ENCODE results near the gene AUTS2. TPM values are rescaled to one million over a fixed set of nuclear protein-coding genes. Genes with fewer than 3 reads are reported as not detected.

The AUTS2 gene
- total and polyA plus RNA-seq, 2 donors (not counting 1 experiment from before 2014, with no cell fraction given) = 0.60 to 9.1 TPM

DNA sequence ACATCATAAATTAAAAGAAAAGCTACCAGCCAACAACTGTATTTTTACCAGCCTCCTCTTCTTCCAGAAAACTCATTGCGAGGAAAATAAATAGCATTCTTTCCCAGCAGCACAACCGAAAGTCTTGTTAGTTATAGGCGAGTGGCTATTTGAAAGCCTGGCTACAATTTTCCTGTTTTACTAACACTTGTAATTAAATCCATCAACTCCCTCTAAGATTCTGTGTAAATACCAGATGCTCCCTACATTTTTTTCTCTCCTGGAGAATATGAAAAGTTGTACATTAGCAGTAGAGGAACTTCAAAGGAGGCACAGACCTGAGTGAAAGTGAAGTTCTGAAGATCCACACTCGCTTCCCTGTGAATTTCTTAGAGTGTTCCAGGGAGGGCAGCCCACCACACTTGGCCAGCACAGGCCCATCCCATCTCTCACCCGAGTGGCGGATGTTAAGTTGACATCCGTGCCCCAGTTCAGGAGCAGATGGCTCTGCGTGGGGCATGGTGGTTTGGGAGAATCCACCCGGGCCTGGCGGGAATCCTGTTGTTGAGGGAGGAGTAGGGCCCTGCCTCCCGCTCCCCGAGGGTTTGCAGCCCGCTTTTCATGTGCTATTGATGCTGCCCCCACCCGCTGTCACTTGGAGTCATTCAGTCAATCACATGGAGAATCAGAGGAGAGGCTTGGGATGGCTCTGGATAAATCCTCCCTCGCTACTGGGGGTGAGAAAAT lies 1082.6 kb downstream of the AUTS2 start:
- H3K4me3 ChIP-seq (replicated peaks in 1 of 4; ENCODE audit: control extremely low read depth in 1 of 4, insufficient read depth in 1 of 4, low read depth in 3 of 4, low read length in 4 of 4) = no peak overlapping the region
- H3K27ac ChIP-seq (ENCODE audit: insufficient read depth, low read length) = no peak overlapping the region
- H3K36me3 ChIP-seq (ENCODE audit: control insufficient read depth, insufficient read depth, low read length) = no peaks in the 10 kb centered on the region
- no peak overlapping the region for H3K4me2 ChIP-seq (ENCODE audit: extremely low read depth, insufficient read depth, low read length)
- H3K79me2 ChIP-seq (ENCODE audit: control insufficient read depth, insufficient read depth, low read length) = no peaks in the 10 kb centered on the region
- no peak overlapping the region for H3K9ac ChIP-seq (ENCODE audit: insufficient read depth, low read length)
- no peak for TF ChIP-seq EZH2 (IDR thresholded peaks at IDR 0.05; ENCODE audit: low read length, missing control alignments)
- TF ChIP-seq, protein P1, sequence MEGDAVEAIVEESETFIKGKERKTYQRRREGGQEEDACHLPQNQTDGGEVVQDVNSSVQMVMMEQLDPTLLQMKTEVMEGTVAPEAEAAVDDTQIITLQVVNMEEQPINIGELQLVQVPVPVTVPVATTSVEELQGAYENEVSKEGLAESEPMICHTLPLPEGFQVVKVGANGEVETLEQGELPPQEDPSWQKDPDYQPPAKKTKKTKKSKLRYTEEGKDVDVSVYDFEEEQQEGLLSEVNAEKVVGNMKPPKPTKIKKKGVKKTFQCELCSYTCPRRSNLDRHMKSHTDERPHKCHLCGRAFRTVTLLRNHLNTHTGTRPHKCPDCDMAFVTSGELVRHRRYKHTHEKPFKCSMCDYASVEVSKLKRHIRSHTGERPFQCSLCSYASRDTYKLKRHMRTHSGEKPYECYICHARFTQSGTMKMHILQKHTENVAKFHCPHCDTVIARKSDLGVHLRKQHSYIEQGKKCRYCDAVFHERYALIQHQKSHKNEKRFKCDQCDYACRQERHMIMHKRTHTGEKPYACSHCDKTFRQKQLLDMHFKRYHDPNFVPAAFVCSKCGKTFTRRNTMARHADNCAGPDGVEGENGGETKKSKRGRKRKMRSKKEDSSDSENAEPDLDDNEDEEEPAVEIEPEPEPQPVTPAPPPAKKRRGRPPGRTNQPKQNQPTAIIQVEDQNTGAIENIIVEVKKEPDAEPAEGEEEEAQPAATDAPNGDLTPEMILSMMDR (conservative IDR thresholded peaks at IDR 0.05 in 1 of 2, IDR thresholded peaks at IDR 0.05 in 1 of 2; ENCODE audit: low read depth in 1 of 2, low read length in 2 of 2) = no peak
- no peaks in the 10 kb centered on the region for H3K9me3 ChIP-seq (ENCODE audit: control insufficient read depth, insufficient read depth, low read depth, low read length)
- no peaks in the 10 kb centered on the region for H4K20me1 ChIP-seq (ENCODE audit: control insufficient read depth, extremely low read depth, insufficient read depth, low read length)
- no peak for DNase-seq (ENCODE audit: low read depth in 2 of 2)
- H2AFZ ChIP-seq (ENCODE audit: low read length) = no peak overlapping the region
- no peaks in the 10 kb centered on the region for H3K27me3 ChIP-seq (ENCODE audit: control insufficient read depth, insufficient read depth, low read length)
- H3K4me1 ChIP-seq (ENCODE audit: control insufficient read depth, extremely low read depth, insufficient read depth, low read length) = no peaks in the 10 kb centered on the region

DNA sequence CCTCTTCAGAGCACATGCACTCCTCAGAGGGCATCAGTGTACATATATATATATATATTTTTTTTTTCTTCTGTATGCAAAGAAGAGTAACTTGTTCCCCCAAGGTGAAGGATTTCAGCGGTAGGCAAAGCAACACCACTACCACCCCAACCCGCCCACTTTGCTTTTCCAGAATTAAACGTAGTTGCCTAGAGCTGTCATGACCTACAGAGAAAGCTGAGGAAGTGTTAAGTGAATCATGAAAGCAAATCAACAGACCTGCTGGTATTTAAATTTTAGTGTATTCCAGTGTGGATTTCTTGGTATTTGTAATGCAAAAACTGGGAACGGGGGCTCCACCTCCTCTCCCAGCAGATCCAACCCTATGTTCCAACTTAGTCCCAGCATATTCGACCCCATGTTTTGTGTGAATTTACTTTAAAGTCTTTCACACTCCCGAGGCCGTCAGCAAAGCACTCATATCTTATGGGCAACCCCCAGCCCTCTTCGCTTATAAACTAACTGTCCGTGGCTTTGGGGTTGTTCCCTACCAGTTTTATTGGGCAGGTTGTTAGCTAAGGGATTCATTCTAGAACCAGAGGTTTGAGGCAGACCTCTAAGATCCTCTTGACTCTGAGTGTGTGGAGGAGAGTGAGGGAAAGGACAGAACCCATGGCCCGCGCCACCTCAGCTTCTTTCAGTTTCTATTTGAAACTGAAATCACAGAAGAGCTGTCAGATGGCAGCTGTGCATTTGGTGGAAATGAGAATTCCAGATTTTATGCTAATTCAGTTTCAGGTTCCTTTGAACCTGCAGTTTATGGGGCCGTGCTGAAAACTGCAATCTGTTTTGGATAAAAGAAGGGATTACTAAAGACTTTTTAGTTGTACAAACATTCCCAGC lies 1083.4 kb downstream of the AUTS2 start:
- TF ChIP-seq, protein P1 (conservative IDR thresholded peaks at IDR 0.05 in 1 of 2, IDR thresholded peaks at IDR 0.05 in 1 of 2; ENCODE audit: low read depth in 1 of 2, low read length in 2 of 2) = no peak
- TF ChIP-seq EZH2 (IDR thresholded peaks at IDR 0.05; ENCODE audit: low read length, missing control alignments) = no peak
- H3K4me1 ChIP-seq (ENCODE audit: control insufficient read depth, extremely low read depth, insufficient read depth, low read length) = no peaks in the 10 kb centered on the region
- no peak overlapping the region for H3K9ac ChIP-seq (ENCODE audit: insufficient read depth, low read length)
- no peak for DNase-seq (ENCODE audit: low read depth in 2 of 2)
- no peaks in the 10 kb centered on the region for H3K36me3 ChIP-seq (ENCODE audit: control insufficient read depth, insufficient read depth, low read length)
- no peaks in the 10 kb centered on the region for H3K9me3 ChIP-seq (ENCODE audit: control insufficient read depth, insufficient read depth, low read depth, low read length)
- no peaks in the 10 kb centered on the region for H3K27me3 ChIP-seq (ENCODE audit: control insufficient read depth, insufficient read depth, low read length)
- H3K79me2 ChIP-seq (ENCODE audit: control insufficient read depth, insufficient read depth, low read length) = no peaks in the 10 kb centered on the region
- peak overlapping the region; percentile 42 for H3K4me2 ChIP-seq (ENCODE audit: extremely low read depth, insufficient read depth, low read length)
- H4K20me1 ChIP-seq (ENCODE audit: control insufficient read depth, extremely low read depth, insufficient read depth, low read length) = no peaks in the 10 kb centered on the region
- H3K4me3 ChIP-seq (replicated peaks in 1 of 4; ENCODE audit: control extremely low read depth in 1 of 4, insufficient read depth in 1 of 4, low read depth in 3 of 4, low read length in 4 of 4) = peak overlapping the region in 2 of 4 experiments; percentile 9 to 14
- H2AFZ ChIP-seq (ENCODE audit: low read length) = no peak overlapping the region
- no peak overlapping the region for H3K27ac ChIP-seq (ENCODE audit: insufficient read depth, low read length)

DNA sequence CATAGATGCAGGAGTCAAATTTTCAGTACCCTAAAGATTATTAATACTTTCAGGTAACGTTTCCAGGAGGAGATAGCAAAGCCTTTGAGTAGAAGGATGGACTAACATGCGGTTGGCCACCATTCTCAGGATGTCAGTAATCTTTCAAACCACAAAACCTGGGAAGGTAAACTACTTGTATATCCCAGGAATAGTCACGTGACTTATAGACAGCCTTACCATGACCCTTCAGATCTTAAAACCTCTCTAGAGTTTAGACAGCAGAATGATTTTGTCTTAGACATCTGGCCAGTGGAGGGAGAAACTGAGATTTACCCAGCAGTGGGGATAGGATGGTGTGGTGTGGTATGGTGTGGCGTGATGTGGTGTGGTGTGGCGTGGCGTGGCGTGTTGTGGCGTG lies 1085.9 kb downstream of the AUTS2 start:
- no peak for TF ChIP-seq EZH2 (IDR thresholded peaks at IDR 0.05; ENCODE audit: low read length, missing control alignments)
- TF ChIP-seq, protein P1 (conservative IDR thresholded peaks at IDR 0.05 in 1 of 2, IDR thresholded peaks at IDR 0.05 in 1 of 2; ENCODE audit: low read depth in 1 of 2, low read length in 2 of 2) = no peak

More for the DNA sequence above, 1085.9 kb downstream of the AUTS2 start:
- H3K27ac ChIP-seq (ENCODE audit: insufficient read depth, low read length) = no peak overlapping the region
- no peaks in the 10 kb centered on the region for H3K4me1 ChIP-seq (ENCODE audit: control insufficient read depth, extremely low read depth, insufficient read depth, low read length)
- H3K79me2 ChIP-seq (ENCODE audit: control insufficient read depth, insufficient read depth, low read length) = no peaks in the 10 kb centered on the region
- no peak overlapping the region for H3K4me3 ChIP-seq (replicated peaks in 1 of 4; ENCODE audit: control extremely low read depth in 1 of 4, insufficient read depth in 1 of 4, low read depth in 3 of 4, low read length in 4 of 4)
- no peak overlapping the region for H3K9ac ChIP-seq (ENCODE audit: insufficient read depth, low read length)
- H3K4me2 ChIP-seq (ENCODE audit: extremely low read depth, insufficient read depth, low read length) = no peak overlapping the region
- no peaks in the 10 kb centered on the region for H3K27me3 ChIP-seq (ENCODE audit: control insufficient read depth, insufficient read depth, low read length)
- no peaks in the 10 kb centered on the region for H3K36me3 ChIP-seq (ENCODE audit: control insufficient read depth, insufficient read depth, low read length)
- no peak for DNase-seq (ENCODE audit: low read depth in 2 of 2)
- no peaks in the 10 kb centered on the region for H3K9me3 ChIP-seq (ENCODE audit: control insufficient read depth, insufficient read depth, low read depth, low read length)
- no peak overlapping the region for H2AFZ ChIP-seq (ENCODE audit: low read length)
- H4K20me1 ChIP-seq (ENCODE audit: control insufficient read depth, extremely low read depth, insufficient read depth, low read length) = no peaks in the 10 kb centered on the region
